Measurements from ENCODE around the gene COL28A1.

COL28A1 gene

GRCh38 chr7:7323921-7324320 is 211.8 kb downstream of the COL28A1 start:
- DNase-seq, result no peak

GRCh38 chr7:7323352-7323751 is 212.3 kb downstream of the COL28A1 start:
- no peak for DNase-seq

- no peak for DNase-seq
Measured at GRCh38 chr7:7321681-7322080, 214.0 kb downstream of the COL28A1 start.

DNA sequence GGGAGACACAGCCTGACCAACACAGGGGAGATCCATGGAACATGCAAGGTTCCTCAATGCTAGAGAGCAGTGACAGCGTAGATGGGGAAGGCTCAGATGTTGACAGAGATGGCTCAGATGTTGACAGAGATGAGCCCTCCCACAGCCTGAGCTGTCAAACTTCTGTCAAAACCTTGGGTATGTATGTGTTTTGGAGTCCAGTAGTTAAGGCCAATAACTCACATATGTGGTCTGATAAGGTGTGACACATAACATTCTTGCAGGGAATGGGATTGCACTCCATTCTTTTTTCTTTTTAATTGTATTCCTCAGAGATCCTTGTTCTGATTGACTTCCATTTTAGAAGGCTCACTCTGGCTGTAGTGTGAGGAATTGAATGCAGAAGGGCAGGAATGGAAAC is 217.1 kb downstream of the COL28A1 start:
- no peak for DNase-seq

DNA sequence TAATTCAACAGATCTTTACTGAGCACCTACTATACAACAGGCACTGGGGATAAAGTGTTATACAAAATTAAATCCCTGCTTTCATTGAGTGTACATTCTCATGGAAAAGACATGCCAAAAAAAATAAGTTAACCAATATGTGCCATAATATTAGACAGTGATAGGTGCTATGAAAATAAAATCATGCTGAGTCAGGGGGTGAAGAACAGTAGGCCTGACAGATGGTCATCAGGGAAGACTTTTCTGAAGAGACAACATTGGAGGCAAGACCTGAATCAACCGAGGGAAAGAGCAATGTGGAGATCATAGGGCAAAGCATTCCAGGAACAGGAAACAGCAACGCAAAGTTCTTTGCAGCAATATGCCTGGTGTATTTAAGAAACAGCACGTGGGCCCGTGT is 217.8 kb downstream of the COL28A1 start:
- no peak for DNase-seq

- DNase-seq, result no peak
Measured at GRCh38 chr7:7315851-7316250, 219.8 kb downstream of the COL28A1 start.

- no peak for DNase-seq
Measured at GRCh38 chr7:7312323-7312722, 223.3 kb downstream of the COL28A1 start.

GRCh38 chr7:7311001-7311400 is 224.7 kb downstream of the COL28A1 start:
- DNase-seq, result no peak

- DNase-seq, result no peak
Measured at GRCh38 chr7:7309203-7309602, 226.5 kb downstream of the COL28A1 start.
